ENCODE measurements around the gene SYT15.
"Not testable (repeated sequence)": the region's sequence is repeated elsewhere in the genome, so short reads cannot be mapped to it uniquely, and the experiment has no call there.

The SYT15 gene

DNA sequence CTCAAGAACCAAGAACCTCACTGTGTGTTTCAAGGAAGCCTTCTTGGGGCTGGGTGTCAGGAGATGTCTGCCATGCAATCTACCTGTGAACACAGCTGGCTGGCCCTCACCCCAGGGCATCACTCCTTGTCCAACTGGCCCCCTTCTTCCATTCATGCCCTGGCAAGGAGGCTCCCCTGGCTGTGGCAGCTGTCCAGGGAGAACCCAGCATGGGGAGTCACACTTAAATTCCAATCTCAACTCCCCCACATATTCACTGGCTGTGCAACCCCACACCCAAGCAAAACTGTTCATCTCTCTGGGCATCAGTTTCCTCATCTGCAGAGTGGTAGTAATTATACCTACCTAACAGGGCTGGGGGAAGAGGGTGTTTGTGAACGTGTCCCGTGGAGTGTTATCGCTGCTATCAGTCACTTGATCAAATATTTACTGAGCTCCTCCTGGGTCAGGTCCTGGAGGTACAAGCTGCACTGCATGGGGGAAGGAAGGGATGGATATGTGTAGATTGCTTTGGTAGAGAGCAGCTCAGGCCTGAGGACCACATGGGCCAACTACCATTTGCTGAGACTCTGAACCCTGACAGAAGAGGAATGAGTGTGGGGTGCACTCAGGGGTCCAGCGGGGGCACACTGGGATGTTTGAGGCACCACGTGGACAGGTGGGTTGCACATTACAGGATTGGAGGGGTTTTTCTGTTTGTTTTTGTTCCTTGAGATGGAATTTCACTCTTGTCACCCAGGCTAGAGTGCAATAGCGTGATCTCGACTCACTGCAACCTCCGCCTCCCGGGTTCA, 20.3 kb upstream of the SYT15 start:
- Mint-ChIP-seq H3K27me3 (peaks cover 21% of the 10 kb centered on the region), H3K4me1 (peaks cover 14% of the 10 kb centered on the region), H3K36me3 (peaks cover 3% of the 10 kb centered on the region), H3K4me3 (no peak overlapping the region), H3K27ac (no peak overlapping the region), H3K9me3 (no peaks in the 10 kb centered on the region)
- DNase-seq (ENCODE audit: low spot score in 2 of 2) (peak in 1 of 2 donors; percentile 0), ATAC-seq (ENCODE audit: low read depth) (no peak)

DNA sequence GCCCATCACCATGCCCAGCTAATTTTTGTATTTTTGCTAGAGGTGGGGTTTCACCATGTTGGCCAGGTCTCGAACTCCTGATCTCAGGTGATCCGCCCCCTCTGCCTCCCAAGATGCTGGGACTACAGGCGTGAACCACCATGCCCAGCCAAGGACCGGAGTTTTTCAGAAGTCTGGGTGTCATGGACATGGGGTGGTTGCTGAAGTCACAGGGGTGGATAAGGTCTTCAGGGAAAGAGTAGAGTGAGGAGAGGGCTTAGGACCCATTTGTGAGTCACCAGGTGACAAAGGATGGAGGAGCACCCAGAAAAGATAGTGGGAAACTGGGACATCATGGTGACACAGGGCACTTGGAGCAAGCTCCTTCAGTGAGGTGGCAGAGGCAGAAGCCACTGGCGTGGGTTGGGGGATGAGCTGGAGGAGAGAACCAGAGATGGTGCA, 19.7 kb upstream of the SYT15 start:
- no peaks in the 10 kb centered on the region for H3K9me3 Mint-ChIP-seq
- ATAC-seq (ENCODE audit: low read depth) (no peak), DNase-seq (ENCODE audit: low spot score in 2 of 2) (peak in 1 of 2 donors; percentile 1)
- H3K27ac Mint-ChIP-seq, result no peak overlapping the region
- peaks cover 3% of the 10 kb centered on the region for H3K36me3 Mint-ChIP-seq
- H3K4me1 Mint-ChIP-seq, result peaks cover 14% of the 10 kb centered on the region
- H3K4me3 Mint-ChIP-seq, result no peak overlapping the region
- peaks cover 21% of the 10 kb centered on the region for H3K27me3 Mint-ChIP-seq

DNA sequence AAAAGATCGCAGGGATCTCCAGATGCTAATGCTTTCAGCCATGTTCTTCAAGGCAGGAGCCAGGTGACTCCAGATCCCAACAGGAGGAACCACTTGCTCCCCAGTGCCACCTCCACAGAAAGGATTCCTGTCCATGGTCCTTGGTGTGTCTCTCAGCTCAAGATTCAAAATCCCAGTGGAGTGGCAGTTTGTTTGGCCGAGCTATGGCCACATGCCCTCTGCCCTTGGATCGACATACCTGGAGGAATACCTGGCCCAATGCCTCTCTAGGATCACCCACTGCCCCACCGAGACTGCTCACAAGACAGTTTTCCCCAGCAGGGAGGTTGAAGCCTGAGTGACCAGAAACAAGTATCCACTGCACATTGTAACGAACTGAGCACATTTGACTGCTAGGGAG, 18.5 kb upstream of the SYT15 start:
- no peak for ATAC-seq (ENCODE audit: low read depth)
- Mint-ChIP-seq H3K4me3 (no peak overlapping the region), H3K9me3 (no peaks in the 10 kb centered on the region), H3K27ac (no peak overlapping the region), H3K4me1 (peaks cover 14% of the 10 kb centered on the region), H3K36me3 (peaks cover 3% of the 10 kb centered on the region), H3K27me3 (peaks cover 21% of the 10 kb centered on the region)
- DNase-seq (ENCODE audit: low spot score in 2 of 2), result peak in 1 of 2 donors; percentile 0

DNA sequence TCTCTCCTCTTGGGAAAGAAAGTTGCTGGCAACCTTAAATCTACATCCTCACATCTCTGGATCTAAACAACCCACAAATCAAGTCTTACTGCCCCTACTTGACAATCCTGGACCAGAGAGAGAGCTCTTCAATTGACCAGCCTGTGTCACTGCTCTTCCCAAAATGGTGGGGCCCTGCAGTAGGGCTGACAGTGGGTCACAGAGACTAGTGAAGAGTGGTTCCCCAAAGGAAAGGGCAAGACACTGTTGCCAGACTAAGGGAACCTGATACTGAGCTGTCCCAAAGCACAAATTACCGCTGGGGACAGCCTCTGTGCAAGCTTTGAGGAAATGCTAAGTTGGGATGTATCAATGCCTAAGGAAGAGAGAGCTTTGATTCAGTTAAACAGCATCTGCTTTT, 18.0 kb upstream of the SYT15 start:
- DNase-seq (ENCODE audit: low spot score in 2 of 2) (no peak), ATAC-seq (ENCODE audit: low read depth) (no peak)
- Mint-ChIP-seq H3K4me1 (peaks cover 11% of the 10 kb centered on the region), H3K9me3 (no peaks in the 10 kb centered on the region), H3K36me3 (peaks cover 3% of the 10 kb centered on the region), H3K27ac (no peak overlapping the region), H3K27me3 (peaks cover 18% of the 10 kb centered on the region), H3K4me3 (no peak overlapping the region)

DNA sequence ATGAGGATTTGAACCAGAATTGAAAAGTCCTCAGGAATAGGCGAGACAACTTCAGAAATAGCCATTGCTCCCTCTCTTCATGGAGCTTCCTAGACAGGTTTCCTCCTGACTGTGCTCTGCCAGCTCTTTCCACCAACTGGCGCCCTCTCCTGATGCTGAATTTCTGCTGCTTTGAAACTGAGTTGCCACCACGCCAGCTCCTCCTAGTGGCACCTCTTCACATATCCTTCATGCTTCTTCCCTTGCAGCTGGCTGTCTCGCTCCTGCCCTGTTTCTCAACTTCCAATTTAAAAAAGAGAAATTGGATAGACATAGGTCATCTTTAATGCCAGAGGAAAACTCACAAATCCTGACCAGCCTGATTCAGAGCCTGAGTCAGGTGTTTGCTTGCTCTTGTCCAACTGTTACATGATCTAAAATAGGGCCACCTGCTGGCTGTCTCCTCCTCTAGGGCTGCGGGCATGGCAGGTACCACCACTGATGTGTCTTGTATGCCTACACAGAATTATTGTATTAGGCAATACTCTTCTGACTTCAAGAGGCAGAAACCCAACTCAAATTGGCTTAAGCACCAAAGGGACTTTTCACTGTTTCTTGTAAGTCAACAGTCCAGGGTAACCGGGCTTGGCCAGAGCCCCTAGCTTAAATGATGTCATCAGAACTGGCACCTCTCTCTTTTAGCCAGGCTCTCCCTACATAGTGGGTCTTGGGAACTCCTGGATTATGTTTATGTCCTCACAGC, 13.2 kb upstream of the SYT15 start:
- H3K9me3 Mint-ChIP-seq, H3K36me3 Mint-ChIP-seq, H3K27ac Mint-ChIP-seq, H3K4me1 Mint-ChIP-seq, H3K27me3 Mint-ChIP-seq: not testable (repeated sequence)
- DNase-seq (ENCODE audit: low spot score in 2 of 2) (peak; percentile 37 to 39), ATAC-seq (ENCODE audit: low read depth) (peak; percentile 81)
- H3K4me3 Mint-ChIP-seq, result peak overlapping the region; percentile 2

DNA sequence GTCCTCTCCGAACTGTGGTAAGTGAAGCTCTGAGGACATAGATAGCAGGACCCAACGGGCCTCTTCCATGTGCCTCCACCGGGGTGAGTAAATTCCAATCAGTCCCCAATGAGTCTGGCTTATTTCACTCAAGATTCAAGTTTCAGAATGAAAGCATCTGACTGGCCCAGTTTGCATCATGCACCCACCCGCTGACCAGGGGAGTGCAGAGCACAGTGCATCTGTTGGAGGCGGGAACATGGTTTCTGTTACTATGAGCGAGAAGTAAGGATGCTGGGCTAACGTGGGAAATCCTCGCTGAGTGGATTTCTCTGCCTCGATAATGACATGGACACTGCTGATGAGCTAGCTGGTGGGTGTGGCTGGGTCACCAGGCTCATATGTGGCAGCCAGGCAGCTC, 11.8 kb upstream of the SYT15 start:
- not testable (repeated sequence) for DNase-seq (ENCODE audit: low spot score in 2 of 2); ATAC-seq (ENCODE audit: low read depth); H3K4me1 Mint-ChIP-seq; H3K27ac Mint-ChIP-seq; H3K36me3 Mint-ChIP-seq; H3K4me3 Mint-ChIP-seq; H3K9me3 Mint-ChIP-seq; H3K27me3 Mint-ChIP-seq

DNA sequence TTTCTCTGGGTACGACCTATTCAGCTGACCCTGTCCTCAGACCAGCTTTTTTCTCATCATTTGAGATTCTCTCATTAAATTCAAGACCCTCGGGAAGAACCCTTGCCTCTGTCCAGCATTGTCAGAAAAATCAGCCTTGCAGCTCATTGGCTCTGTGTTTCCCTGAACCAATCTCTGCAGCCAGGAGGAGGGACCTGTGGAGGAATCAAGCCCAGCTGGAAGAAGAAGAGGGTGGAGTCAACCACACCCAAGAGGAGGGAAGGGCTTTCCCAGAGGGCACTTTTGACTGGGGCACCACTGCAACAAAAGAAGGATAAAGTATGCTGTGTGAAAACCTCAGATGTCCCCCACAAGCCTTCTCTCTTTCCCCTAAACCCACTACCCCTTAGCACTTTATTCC, 8.3 kb upstream of the SYT15 start:
- not testable (repeated sequence) for H3K9me3 Mint-ChIP-seq; H3K27me3 Mint-ChIP-seq; H3K36me3 Mint-ChIP-seq; ATAC-seq (ENCODE audit: low read depth); H3K27ac Mint-ChIP-seq; H3K4me1 Mint-ChIP-seq; H3K4me3 Mint-ChIP-seq; DNase-seq (ENCODE audit: low spot score in 2 of 2)

DNA sequence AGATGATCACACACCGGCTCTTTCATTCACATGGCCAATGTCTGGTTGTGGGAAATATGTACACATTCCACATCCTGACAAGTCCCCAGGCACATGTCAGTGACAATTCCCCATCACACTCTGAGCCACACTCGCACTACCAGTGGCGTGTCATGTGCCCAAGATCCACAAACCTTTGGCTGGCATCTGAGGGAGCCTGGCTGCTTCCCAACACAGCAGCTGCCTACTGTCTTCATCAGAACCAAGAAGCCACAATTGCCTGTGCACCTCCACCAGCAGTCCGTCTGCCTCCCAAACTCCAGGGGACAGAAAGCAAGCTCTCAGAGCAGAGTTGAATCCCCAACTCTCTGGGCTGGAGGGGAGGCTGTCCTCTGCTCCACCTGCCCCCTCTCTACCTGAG, 6.2 kb upstream of the SYT15 start:
- H3K9me3 Mint-ChIP-seq; ATAC-seq (ENCODE audit: low read depth); DNase-seq (ENCODE audit: low spot score in 2 of 2); H3K27me3 Mint-ChIP-seq; H3K27ac Mint-ChIP-seq; H3K4me1 Mint-ChIP-seq; H3K4me3 Mint-ChIP-seq; H3K36me3 Mint-ChIP-seq: not testable (repeated sequence)

DNA sequence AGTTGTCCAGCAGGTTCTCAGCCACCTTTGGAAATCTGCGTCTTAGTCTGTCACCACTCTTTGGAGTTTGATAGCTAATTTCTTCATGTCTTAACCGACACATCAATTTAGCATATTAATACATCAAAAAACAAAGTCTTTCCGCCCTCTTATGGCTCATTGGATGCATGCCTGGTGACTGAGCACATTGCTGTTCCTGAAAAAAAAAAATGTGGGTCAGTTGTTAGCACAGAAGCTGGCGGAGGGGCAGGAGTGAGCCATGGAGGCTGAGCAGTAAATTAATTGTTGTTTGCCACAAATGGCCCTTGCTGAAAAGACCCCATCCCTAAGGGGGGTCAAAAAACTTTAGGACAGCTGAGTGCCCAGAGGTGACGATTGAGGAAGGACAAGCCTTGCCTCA, 5.6 kb upstream of the SYT15 start:
- H3K9me3 Mint-ChIP-seq; H3K27ac Mint-ChIP-seq; DNase-seq (ENCODE audit: low spot score in 2 of 2); H3K4me3 Mint-ChIP-seq; H3K4me1 Mint-ChIP-seq; H3K27me3 Mint-ChIP-seq; ATAC-seq (ENCODE audit: low read depth); H3K36me3 Mint-ChIP-seq: not testable (repeated sequence)

DNA sequence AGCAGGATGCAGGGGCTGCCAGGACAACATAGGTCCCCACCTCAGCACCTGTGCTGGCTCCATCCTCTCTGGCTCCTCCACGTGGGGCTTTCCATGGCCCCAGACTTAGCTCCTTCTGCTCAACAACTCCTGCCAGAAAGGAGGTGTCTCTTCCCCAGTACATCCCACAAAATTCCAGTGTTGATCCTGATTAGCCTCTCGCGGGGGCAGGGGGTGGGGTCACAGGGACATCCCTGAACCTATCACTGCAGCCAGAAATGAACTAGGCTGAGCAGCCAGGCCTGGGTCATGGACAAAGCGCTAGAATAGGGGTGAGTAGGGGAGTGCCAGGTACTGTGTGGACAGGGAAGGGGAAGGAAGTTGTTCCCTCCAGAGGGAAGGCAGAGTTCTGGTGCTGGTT, 5.0 kb upstream of the SYT15 start:
- not testable (repeated sequence) for H3K4me1 Mint-ChIP-seq; H3K4me3 Mint-ChIP-seq; H3K36me3 Mint-ChIP-seq; H3K27ac Mint-ChIP-seq; ATAC-seq (ENCODE audit: low read depth); H3K9me3 Mint-ChIP-seq; DNase-seq (ENCODE audit: low spot score in 2 of 2); H3K27me3 Mint-ChIP-seq

DNA sequence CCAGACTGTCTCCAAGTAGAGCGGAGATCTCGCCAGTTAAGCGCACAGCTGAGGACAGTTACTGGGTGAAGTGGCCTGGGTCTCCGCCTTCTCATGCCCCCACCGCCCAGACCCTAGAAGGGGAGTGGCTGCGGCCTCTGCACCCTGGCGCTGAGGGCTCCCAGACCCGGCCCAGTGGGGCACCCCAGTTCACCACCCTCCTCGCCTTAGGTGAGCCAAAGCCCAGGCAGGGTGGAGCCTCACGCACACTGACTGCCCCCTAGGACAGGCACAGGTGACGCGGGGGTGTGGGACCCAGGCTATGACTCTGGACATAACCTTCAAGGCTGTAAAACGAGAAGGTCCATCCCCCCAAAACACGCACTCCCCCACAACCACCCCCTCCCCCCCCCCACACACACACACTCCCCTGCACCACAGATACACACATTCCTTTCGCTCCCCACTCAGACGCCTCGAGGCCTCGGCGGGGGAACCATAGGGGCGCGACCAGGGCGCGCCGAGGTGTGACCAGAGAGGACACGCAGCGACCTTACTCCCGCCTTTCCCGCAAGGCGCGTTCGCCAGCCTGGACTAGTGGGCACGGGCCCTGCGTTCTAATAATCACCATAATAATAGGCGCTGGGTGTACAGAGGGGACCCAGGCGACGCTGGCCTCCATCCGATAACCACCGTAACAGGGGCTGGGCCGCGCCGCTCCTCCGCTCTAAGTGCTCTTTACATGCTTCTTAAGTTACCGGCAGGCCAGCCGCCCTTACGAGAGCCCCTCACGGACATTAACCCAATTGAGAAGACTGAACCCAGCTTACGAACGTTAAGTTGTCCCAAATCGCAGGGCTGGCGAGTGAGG, 1.1 kb upstream of the SYT15 start:
- not testable (repeated sequence) for H3K36me3 Mint-ChIP-seq; H3K4me1 Mint-ChIP-seq; H3K27me3 Mint-ChIP-seq; H3K9me3 Mint-ChIP-seq; ATAC-seq (ENCODE audit: low read depth); H3K4me3 Mint-ChIP-seq; DNase-seq (ENCODE audit: low spot score in 2 of 2); H3K27ac Mint-ChIP-seq

DNA sequence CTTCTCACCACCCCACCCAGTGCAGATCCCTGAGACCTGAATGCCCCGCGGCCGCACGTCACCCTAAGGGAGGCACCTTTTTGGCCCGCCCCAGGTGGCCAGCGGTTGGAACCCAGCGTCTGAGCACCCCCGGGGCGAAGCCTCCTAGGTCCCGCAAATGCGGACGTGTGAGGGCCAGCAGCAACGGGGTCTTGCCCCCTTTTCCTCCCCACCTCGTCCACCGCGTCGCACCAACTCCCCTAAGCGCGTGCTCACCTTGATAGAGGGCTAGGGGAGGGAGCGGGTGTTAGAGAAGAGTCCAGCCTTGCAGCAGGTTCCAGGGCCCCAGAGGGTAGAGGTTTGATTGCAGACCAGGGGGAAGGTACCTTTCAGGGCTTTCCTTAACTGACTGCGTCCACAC, 450 bp downstream of the SYT15 start:
- H3K4me3 Mint-ChIP-seq; H3K4me1 Mint-ChIP-seq; H3K36me3 Mint-ChIP-seq; ATAC-seq (ENCODE audit: low read depth); H3K27ac Mint-ChIP-seq; DNase-seq (ENCODE audit: low spot score in 2 of 2); H3K9me3 Mint-ChIP-seq; H3K27me3 Mint-ChIP-seq: not testable (repeated sequence)

DNA sequence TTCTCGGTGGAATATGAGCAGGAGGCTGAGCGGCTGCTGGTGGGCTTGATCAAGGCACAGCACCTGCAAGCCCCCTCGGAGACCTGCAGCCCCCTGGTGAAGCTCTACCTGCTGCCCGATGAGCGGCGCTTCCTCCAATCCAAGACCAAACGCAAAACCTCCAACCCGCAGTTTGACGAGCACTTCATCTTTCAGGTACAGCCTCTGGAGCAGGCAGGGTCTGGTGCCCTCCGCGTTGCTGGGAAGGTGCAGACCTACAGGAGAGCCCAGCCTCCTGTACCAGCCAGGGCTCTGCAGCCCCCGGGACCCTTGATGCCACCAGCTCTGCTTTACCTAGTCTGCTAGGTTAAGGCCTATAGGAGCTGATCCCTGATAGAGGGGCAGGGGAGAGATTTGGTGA, 3.1 kb downstream of the SYT15 start:
- H3K9me3 Mint-ChIP-seq; H3K4me1 Mint-ChIP-seq; H3K36me3 Mint-ChIP-seq; ATAC-seq (ENCODE audit: low read depth); DNase-seq (ENCODE audit: low spot score in 2 of 2); H3K27me3 Mint-ChIP-seq; H3K27ac Mint-ChIP-seq; H3K4me3 Mint-ChIP-seq: not testable (repeated sequence)

DNA sequence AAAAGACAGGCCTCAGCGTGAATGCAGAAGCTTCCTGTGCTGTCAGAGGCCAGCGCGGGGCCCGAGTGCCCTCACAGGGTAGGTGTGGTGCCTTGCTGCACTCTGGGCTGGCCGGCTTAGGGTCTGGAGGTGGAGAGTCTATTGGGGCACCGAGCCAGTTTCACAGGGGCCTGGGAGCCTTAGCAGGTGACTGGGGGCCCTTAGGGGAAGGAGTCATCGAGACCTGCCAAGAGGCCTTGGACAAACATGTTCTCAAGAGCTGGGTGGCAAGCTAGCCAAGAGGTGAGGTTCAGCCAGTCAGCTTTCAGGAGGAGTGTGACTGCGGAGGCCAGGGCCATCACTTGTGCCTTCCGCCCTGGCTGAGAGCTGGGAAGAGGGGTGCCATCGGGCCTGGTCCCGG, 3.6 kb downstream of the SYT15 start:
- H3K36me3 Mint-ChIP-seq; H3K9me3 Mint-ChIP-seq; H3K4me1 Mint-ChIP-seq; H3K4me3 Mint-ChIP-seq; H3K27ac Mint-ChIP-seq; DNase-seq (ENCODE audit: low spot score in 2 of 2); H3K27me3 Mint-ChIP-seq; ATAC-seq (ENCODE audit: low read depth): not testable (repeated sequence)
